MM.1S (cell line): ENCODE results near the gene GLI1.
A peak's percentile ranks its signal among the peaks of the same experiment; 100 is the strongest.

Experiments
- DNase-seq: peaks from one replicate; pipeline ENCODE4 v3.0.0-alpha.2; 2015
- H2AFZ ChIP-seq: fragments of 300-600 bp; sonication (generic); 2 replicates; pipeline ENCODE4 v1.6.0; 2016; ENCODE audit warnings: antibody characterized with exemption, low read length
- H3F3A ChIP-seq: fragments of 300-600 bp; sonication (generic); 2 replicates; pipeline ENCODE4 v1.6.1; 2016; ENCODE audit warnings: mild to moderate bottlenecking, antibody characterized with exemption, low read length, moderate library complexity, mixed read lengths; ENCODE audit not compliant: insufficient read depth
- H3K27ac ChIP-seq: fragments of 300-600 bp; sonication (generic); 2 replicates; pipeline ENCODE4 v1.5.1; 2016; ENCODE audit warnings: mild to moderate bottlenecking, low read length
- H3K27me3 ChIP-seq: fragments of 300-600 bp; sonication (generic); replicated peaks from 2 replicates; pipeline ENCODE4 v1.6.0; 2016; ENCODE audit warnings: low read length; ENCODE audit not compliant: insufficient read depth
- H3K36me3 ChIP-seq: fragments of 300-600 bp; sonication (generic); replicated peaks from 2 replicates; pipeline ENCODE4 v1.6.1; 2016; ENCODE audit warnings: mild to moderate bottlenecking, low read length, mixed read lengths; ENCODE audit not compliant: insufficient read depth
- H3K4me1 ChIP-seq: fragments of 300-600 bp; sonication (generic); 2 replicates; pipeline ENCODE4 v1.6.1; 2016; ENCODE audit warnings: low read length, mixed read lengths
- H3K4me2 ChIP-seq: fragments of 300-600 bp; sonication (generic); 2 replicates; pipeline ENCODE4 v1.6.0; 2016; ENCODE audit warnings: low read depth, low read length
- H3K4me3 ChIP-seq: fragments of 300-600 bp; sonication (generic); 2 replicates; pipeline ENCODE4 v1.5.1; 2016; ENCODE audit warnings: low read length, mixed read lengths
- H3K79me2 ChIP-seq: fragments of 300-600 bp; sonication (generic); 2 replicates; pipeline ENCODE4 v1.6.1; 2016; ENCODE audit warnings: mixed run types, low read length, mixed read lengths
- H3K9ac ChIP-seq: fragments of 300-600 bp; sonication (generic); 2 replicates; pipeline ENCODE4 v1.6.1; 2016; ENCODE audit warnings: low read length, mixed read lengths
- H3K9me2 ChIP-seq: fragments of 300-600 bp; sonication (generic); replicated peaks from 2 replicates; pipeline ENCODE4 v1.6.1; 2016; ENCODE audit warnings: mild to moderate bottlenecking, low read length, mixed read lengths; ENCODE audit not compliant: insufficient read depth
- H3K9me3 ChIP-seq: fragments of 300-600 bp; sonication (generic); replicated peaks from 2 replicates; pipeline ENCODE4 v1.6.1; 2016; ENCODE audit warnings: mild to moderate bottlenecking, low read length, mixed read lengths; ENCODE audit not compliant: insufficient read depth
- H4K20me1 ChIP-seq: fragments of 300-600 bp; sonication (generic); 2 replicates; pipeline ENCODE4 v1.6.1; 2016; ENCODE audit warnings: mild to moderate bottlenecking, low read length, moderate library complexity, mixed read lengths; ENCODE audit not compliant: insufficient read depth
- EZH2 ChIP-seq: fragments of 300-600 bp; sonication (generic); optimal IDR thresholded peaks from 2 replicates; pipeline ENCODE3; 2017; ENCODE audit warnings: low read depth, mild to moderate bottlenecking, antibody characterized with exemption, low read length, mixed read lengths
- EZH2phosphoT487 ChIP-seq: fragments of 300-600 bp; sonication (generic); IDR thresholded peaks from 2 replicates; pipeline ENCODE4 v1.6.1; 2018; ENCODE audit warnings: antibody characterized with exemption, low read length
- TF ChIP-seq, protein P1 (sequence below): fragments of 300-600 bp; sonication (generic); IDR thresholded peaks from 2 replicates; pipeline ENCODE4 v1.5.1; 2016; ENCODE audit warnings: antibody characterized with exemption, low read length, mixed read lengths

The GLI1 gene

DNA sequence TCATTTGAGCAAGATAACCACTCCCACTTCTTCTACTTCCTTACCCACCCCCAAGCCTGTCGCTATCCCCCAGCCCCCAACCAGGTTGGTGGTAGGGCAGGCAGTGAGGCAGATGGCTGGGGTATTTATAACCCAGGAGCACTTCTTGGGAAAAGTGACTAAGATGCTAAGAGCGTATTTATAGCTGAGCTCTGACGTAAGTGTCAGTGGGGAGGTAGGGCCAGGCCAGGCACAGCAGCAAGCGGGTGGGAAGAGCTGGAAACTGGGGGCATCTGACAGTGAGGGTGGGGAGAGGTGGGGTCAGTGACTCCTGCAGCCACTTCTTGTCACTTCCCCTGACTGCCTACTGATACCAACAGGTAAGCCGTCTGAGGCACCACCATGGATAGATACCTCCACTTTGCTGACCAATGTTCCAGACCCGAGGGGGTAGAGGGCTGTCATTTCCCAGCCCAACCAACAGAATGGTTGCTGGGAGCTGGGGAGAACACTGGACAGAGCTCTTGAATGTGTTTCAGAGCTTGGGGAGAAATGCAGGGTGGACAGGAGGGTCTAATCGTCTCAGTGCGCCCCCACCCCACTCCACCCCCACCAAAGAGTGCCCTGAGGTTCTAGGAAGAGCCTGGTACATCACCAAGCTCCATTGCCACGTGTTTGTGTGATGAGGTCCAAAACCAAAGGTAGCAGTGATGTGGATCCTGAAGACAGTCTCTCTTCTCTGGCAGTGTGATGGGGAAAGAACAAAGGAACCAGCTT, 7.2 kb upstream of the GLI1 start:
- Histone ChIP-seq H3K9me3 (no peaks in the 10 kb centered on the region), H3K27me3 (no peaks in the 10 kb centered on the region), H4K20me1 (no peaks in the 10 kb centered on the region), H3K27ac (no peak overlapping the region), H3K4me3 (no peak overlapping the region), H3K79me2 (no peaks in the 10 kb centered on the region), H3F3A (no peaks in the 10 kb centered on the region), H3K4me1 (peaks cover 12% of the 10 kb centered on the region), H3K9me2 (no peaks in the 10 kb centered on the region), H2AFZ (no peak overlapping the region), H3K36me3 (no peaks in the 10 kb centered on the region), H3K4me2 (no peak overlapping the region), H3K9ac (no peak overlapping the region)
- TF ChIP-seq, protein P1, sequence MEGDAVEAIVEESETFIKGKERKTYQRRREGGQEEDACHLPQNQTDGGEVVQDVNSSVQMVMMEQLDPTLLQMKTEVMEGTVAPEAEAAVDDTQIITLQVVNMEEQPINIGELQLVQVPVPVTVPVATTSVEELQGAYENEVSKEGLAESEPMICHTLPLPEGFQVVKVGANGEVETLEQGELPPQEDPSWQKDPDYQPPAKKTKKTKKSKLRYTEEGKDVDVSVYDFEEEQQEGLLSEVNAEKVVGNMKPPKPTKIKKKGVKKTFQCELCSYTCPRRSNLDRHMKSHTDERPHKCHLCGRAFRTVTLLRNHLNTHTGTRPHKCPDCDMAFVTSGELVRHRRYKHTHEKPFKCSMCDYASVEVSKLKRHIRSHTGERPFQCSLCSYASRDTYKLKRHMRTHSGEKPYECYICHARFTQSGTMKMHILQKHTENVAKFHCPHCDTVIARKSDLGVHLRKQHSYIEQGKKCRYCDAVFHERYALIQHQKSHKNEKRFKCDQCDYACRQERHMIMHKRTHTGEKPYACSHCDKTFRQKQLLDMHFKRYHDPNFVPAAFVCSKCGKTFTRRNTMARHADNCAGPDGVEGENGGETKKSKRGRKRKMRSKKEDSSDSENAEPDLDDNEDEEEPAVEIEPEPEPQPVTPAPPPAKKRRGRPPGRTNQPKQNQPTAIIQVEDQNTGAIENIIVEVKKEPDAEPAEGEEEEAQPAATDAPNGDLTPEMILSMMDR = no peak
- TF ChIP-seq EZH2phosphoT487 = no peak
- TF ChIP-seq EZH2 = no peak
- DNase-seq = no peak

DNA sequence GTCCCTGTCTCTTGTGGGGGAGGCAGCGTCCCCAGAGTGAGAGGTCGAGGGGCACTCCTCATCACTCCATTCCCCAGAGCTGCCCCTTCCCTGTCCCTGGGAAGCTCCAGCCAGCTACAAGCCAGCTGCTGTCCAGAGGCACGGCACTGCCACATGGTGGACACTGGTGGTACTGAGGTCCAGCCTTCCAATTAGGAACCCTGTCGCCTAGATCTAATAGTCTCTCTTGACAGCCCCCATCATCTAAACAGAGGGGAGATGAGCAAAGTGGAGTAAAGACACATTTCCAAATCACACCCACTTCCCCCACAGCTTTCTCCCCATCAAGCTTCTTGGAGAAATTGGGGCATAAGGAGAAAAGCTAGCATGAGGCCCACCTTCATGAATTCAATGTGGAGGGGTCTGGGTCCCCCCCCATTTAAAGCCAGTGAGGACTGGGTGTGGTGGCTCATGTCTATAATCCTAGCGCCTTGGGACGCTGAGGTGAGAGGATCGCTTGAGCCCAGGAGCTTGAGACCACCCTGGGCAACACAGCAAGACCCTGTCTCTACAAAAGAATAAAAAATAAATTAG, 6.6 kb upstream of the GLI1 start:
- Histone ChIP-seq H3K4me3 (no peak overlapping the region), H2AFZ (no peak overlapping the region), H4K20me1 (no peaks in the 10 kb centered on the region), H3K79me2 (no peaks in the 10 kb centered on the region), H3K9ac (no peak overlapping the region), H3K4me2 (no peak overlapping the region), H3K27ac (no peak overlapping the region), H3K27me3 (no peaks in the 10 kb centered on the region), H3K36me3 (no peaks in the 10 kb centered on the region), H3F3A (no peaks in the 10 kb centered on the region), H3K9me3 (no peaks in the 10 kb centered on the region), H3K9me2 (no peaks in the 10 kb centered on the region), H3K4me1 (peaks cover 12% of the 10 kb centered on the region)
- peak; percentile 56 for DNase-seq
- TF ChIP-seq, protein P1 = peak; percentile 92
- TF ChIP-seq EZH2 = no peak

DNA sequence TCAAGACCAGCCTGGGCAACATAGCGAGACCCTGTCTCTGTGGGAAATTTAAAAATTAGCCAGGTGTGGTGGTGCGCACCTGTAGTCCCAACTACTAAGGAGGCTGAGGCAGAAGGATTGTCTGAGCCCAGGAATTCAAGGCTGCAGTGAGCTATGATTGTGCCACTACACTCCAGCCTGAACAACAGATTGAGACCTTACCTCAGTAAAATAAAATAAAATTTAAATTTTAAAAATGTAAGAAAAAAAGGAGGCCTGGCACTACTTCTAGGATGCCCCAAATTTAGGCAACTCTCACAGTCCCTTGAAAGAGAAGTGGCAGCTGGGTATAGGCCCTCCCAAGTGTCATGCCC, 5.4 kb upstream of the GLI1 start:
- no peak for TF ChIP-seq EZH2phosphoT487
- TF ChIP-seq, protein P1 = no peak
- TF ChIP-seq EZH2 = no peak
- no peaks in the 10 kb centered on the region for H3K9me2 ChIP-seq
- no peaks in the 10 kb centered on the region for H4K20me1 ChIP-seq
- DNase-seq = no peak
- no peak overlapping the region for H3K9ac ChIP-seq
- no peak overlapping the region for H3K27ac ChIP-seq
- no peak overlapping the region for H3K4me2 ChIP-seq
- H2AFZ ChIP-seq = no peak overlapping the region
- H3K27me3 ChIP-seq = no peaks in the 10 kb centered on the region
- peaks cover 12% of the 10 kb centered on the region for H3K4me1 ChIP-seq
- no peaks in the 10 kb centered on the region for H3K79me2 ChIP-seq
- H3K9me3 ChIP-seq = no peaks in the 10 kb centered on the region
- no peak overlapping the region for H3K4me3 ChIP-seq
- no peaks in the 10 kb centered on the region for H3K36me3 ChIP-seq
- no peaks in the 10 kb centered on the region for H3F3A ChIP-seq
